NCI-H1417 (cell line): ENCODE data around the gene NCOA4.
"Not testable (repeated sequence)": the region's sequence is repeated elsewhere in the genome, so short reads cannot be mapped to it uniquely, and the experiment has no call there.

Experiments used
- DNase-seq, 3 experiments: peaks; one replicate each; lab custom pipeline; 2025; lab: John Stamatoyannopoulos, UW

The NCOA4 gene

DNA sequence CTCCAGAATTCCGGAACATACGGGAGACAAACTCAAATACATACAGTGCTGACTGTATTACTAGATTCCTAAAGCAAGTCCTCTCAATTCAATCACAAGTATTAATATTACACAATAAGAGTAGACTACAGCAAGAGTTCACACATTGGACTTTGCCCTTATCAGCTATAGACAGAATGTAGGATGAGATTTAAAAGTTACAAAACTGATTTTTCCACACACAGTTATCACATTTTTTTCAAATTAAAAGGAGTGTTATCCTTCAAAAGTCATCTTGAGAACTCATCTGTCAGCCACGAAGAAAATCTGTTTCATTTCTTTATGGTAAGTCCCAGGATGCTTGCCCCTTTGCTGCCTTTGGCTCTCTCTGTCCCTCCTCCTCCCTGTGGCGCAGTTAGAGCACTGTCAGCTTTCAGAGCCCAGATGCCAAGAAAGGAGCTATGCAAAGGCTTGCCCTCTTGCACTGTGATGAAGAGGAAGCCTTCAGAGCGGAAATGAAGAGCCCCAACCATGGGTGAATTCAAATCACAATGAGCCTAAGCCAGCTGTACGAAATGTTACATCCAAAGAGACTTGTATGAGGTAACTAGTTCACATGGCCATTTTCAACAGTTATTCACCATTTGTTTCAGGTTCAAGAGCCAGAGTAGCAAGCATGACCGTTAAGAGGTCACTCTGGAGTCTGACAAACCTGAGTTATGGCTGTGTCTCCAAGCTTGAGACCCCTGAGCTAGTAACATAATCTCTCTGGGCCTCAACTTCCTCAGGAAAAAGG lies 10.7 kb downstream of the NCOA4 start:
- DNase-seq = no peak

DNA sequence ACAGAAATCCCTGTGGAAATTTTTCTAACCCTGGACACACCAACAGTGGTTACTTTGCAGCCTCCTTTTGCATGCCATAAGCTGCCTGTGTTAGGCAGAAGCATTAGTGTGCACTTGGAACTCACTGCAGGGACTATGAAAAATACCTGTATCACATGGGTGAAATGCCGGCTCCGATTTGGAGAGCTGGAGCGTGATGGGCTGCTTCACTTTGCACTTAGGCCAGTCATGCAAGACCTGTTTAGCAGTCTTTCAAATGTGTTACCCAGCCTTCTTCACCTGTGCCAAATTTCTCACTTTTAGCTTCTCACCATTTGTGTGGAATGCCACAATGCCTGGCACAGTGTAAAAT lies 11.3 kb downstream of the NCOA4 start:
- no peak for DNase-seq

DNA sequence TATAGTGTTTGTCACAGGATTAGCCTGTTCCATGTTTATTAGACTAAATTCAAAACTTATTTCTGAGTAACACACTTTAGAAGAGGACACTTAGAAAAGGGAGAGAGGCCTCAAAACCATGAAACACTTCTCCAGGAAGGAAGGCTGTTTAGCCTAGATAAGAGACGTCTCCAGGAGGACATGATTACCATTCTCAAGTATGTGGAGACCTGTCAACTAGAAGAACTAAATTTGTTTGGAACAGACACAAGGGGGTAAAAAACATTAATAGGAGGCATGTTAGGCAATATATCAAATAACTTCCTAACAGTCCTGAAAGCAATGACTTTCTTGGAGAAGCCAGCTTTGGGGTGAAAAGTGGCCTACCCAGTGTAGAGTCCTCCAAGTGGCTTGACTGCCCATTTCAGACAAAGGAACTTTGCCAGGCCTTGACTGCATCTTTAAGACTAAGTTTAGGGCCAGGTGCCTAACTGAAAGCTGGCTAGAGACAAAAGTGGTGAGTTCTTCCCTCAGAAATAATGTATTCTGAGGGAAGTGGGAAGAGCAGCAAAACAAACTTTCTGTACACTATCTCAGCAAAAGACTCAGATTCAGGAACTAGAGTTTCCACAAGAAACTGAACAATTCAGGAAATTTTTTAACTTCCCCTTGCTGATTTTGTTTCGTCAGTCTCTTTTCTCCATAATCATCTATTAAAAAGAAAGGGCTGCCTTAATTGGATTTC lies 11.8 kb downstream of the NCOA4 start:
- no peak for DNase-seq

DNA sequence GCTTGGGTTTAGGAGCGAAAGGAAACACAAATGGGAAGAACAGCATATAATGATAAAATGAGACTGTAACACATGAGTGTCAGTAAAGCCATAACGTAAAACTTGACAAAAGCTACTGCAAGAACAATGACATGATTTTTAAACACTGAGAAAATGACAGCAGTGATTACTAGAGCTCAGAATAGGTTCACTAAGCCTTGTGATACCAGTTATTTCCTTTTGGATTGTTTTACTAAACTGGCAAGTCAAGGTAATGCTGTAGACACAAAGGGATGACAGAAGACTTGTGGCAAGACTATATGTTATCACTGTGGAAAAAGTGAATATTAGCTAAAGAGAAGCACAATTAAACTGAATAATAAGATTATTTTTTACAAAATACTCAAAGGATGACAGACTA lies 12.7 kb downstream of the NCOA4 start:
- DNase-seq = no peak

DNA sequence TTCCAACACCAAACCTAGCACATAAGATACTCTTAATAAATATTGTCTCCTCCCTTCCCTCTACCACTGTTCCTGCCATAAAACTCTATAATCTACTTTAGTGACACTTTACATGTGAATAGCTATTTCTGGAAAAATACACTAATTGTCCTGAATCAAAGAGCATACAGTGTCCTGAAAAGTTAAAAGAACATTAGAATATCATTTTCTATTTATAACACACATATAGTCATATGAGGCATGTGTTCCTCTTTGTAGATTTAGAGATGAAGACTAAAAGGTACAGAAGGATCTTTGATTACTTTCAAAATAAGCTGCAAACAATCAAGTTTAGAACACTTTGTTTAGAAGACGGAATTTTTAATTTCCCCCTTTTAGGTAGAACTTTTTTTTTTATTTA lies 13.6 kb downstream of the NCOA4 start:
- DNase-seq = no peak

DNA sequence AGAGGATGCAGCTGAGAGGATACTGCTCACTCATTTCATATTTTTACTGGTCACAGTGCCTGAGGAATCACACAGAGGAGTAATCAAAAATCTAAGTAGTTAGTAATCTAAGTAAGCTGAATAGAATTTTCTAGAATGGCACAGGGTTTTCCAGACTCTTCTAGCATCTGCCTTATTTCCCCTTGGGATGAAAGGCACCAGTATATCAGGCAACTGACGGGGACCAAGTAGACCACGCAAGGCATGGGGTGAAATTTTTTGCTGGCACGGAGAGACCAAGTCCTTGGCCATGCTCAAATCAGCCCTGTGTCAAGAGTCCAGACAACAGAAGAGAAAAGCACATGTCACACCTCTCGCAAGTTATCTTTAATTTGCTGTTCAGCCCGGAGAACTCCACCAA lies 14.2 kb downstream of the NCOA4 start:
- DNase-seq = no peak

DNA sequence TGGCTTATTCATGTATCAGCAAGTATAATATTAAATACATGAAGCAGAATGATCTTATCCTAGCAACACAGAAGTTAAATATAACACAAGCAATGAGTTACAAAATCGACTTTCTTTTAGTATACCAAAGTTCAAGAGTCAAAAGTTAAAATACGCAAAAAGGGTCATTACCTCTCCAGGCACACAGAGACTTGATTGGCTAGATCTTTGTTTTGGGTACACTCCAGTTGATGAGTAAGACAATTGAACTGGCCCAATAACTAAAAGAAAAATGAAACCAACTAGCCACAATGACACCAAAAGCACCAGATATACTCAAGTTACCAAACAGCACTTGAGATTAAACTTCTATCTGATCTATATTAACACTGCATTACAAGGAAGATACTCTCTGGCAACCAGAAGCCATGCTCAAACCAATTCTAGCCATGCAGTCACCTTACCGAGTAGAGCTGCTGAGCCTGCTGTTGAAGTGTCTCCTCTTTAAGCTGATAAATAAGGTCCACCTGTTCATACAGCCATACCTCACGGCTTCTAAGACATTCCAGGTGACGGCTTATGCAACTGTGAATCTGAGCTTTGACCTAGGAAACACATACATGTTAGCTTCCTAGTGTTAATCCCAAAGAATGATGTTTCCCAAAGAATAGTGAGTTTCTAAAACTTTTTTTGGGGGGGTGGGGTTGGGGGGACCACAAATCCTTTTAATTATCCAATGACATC lies 15.6 kb downstream of the NCOA4 start:
- no peak for DNase-seq

GRCh38 chr10:46014206-46014605 lies 16.2 kb downstream of the NCOA4 start:
- no peak for DNase-seq

DNA sequence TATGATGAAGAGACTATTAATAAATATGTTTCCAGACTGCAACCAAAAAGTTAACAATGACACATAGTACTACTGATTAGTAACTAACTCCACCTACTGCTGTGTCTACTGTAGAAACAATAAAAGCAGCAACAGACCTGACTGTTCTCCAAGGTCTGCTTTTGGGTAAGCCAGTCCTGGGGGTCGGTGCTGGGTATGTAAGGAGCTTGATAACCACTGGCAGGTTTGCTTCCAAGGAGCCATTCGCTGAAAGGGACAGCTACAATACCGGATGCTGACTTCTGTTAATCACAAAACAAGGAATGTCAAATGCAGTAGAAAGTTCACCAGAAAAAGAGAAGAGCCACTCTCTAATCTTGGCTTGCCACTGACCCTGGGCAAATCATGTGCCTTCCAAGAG lies 17.7 kb downstream of the NCOA4 start:
- DNase-seq = no peak

GRCh38 chr10:46006219-46006618 lies 24.2 kb downstream of the NCOA4 start:
- no peak for DNase-seq

DNA sequence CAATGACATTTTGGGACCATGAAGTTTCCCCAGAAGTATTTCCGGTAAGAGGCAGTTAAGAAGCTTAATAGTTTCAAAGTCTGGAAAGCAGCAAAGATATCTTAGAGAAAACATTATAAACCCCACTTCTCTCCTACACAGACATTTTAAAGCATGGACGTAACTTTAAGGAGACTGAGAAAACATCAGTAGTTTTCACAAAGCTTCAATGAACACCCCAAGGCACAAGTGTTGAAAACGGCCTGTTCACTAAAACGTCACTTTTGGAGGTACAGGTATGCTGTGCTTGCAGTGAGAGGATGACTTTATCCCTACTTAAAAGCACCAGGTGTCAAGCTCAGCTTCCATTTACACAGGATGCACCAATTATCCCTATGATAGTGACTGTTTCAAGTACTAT lies 25.0 kb downstream of the NCOA4 start:
- no peak for DNase-seq

DNA sequence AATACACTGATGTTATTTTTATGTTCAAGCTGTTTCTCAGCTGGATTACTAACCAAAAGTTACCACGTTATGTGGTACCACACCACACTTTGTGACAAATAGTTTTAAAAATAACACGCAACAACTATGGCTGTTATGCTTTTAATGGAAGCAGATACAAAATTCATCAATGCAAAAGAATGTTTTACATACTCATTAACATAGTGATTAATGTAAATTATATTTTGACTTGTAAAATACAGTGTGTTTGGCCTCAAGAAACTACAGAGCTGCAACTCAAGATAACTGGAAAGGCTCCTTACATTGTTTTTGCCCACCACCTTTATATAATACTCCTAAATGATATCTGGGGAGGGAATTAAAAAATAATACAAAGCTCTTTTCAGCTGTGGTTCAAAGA lies 25.5 kb downstream of the NCOA4 start:
- no peak for DNase-seq

- DNase-seq = peak in 1 of 3 experiments; percentile 1
Observed at GRCh38 chr10:46002916-46003693, 27.3 kb downstream of the NCOA4 start.

DNA sequence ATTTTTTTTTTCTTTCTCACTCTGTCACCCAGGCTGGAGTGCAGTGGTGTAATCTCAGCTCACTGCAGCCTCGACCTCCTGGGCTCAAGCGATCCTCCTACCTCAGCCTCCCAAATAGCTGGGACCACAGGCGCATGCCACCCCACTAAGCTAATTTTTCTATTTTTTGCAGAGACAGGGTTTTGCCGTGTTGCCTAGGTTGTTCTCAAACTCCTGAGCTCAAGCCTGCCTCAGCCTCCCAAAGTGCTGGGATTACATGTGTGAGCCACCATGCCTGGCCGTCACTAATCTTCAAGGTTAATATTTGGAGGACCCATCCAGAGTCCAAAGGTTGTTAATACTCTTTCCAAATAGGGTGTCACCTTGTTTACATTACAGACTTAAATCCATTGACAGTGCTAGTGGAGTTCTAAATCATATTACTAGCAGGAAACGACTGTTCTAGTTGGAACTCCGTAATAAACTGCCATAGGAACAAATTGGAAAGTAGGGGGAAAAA lies 28.2 kb downstream of the NCOA4 start:
- DNase-seq = not testable (repeated sequence)

GRCh38 chr10:46001187-46001756 lies 29.2 kb downstream of the NCOA4 start:
- no peak for DNase-seq

DNA sequence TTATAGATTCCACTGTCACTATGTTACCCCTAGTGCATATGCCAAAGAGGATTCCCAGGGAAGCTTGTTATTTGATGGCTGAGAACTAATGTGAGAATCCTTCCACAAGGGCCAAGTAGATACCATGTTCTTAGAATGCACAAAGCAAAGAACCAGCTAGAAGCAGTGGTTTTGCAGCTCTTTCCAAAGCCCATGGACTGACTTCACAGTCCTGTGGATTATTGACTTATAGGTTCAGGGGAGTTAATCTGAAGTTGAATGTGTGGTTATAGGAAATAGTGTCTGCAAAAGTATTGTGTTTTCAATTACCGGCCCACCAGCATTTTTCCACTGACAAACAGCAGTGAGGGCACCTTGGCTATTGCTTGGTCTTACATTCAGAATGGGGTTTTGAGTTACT lies 29.9 kb downstream of the NCOA4 start:
- no peak for DNase-seq

DNA sequence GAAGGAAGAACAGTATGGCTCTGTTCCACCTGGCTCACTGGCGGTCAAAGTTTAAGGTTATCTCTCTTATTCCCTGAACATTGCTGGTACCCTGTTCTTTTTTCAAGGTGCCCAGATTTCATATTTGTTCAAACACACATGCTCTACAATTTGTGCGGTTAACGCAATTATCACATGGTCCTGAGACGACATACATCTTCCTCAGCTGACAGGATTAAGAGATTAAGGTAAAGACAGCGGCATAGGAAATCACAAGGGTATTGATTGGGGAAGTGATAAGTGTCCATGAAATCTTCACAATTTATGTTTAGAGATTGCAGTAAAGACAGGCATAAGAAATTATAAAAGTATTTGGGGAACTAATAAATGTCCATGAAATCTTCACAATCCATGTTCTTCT lies 30.5 kb downstream of the NCOA4 start:
- DNase-seq = not testable (repeated sequence)

DNA sequence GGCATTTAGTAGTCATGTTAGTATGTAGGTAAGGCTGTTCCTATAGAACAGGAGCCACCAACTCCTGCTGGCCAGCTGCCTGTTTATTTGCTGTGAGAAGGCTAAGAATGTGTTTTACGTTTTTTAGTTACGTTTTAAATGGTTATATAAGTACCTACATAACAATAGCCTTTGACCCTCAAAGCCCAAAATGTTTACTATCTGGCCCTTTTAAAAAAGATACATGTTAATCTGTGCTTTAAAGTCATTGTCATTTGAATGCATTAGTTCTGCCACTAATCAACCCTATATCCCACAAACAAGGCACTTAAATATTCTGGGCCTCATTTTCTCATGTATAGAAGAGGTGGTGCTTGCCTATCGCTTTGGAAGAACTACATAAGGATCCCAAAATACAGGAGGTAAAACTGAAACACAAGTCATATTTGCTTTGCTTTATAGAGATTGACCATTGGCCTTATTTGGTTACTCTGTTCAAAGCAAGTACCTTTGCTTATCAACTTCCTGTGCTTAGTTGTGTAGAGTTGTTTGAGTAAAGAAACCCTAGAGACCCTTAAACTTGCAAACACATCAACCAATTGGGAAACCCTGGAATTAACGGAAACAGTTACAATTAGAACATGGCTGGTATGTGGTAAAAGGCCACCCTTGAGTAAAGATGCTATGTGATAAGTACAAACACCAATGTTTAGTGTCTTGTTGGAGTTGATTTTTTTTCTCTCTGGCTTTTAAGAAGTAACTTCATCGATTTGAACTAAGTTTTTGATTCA lies 32.2 kb downstream of the NCOA4 start:
- DNase-seq = no peak

DNA sequence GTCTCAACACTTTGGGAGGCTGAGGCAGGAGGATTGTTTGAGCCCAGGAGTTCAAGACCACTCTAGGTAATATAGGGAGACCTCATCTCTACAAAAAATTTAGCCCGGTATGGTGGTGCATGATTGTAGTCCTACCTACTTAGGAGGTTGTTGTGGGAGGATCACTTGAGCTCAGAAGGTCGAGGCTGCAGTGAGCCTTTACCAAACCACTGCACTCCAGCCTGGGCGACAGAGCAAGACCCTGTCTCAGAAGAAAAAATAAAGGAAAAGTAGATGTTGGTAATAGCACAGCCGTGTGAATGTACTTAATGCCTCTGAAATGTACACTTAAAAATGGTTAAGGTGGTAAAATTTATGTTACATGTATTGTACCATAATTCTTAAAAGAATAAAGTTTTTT lies 32.9 kb downstream of the NCOA4 start:
- DNase-seq = no peak

- not testable (repeated sequence) for DNase-seq
Observed at GRCh38 chr10:45985590-45985989, 44.8 kb downstream of the NCOA4 start.

- not testable (repeated sequence) for DNase-seq
Observed at GRCh38 chr10:45984473-45984872, 46.0 kb downstream of the NCOA4 start.
